Ovary (tissue), 9 donors: ENCODE results near the gene TECPR2. TPM values are rescaled to one million over a fixed set of nuclear protein-coding genes. Genes with fewer than 3 reads are reported as not detected.

Source experiments
- DNase-seq, 5 donors: peaks; one replicate each; pipeline ENCODE4 v3.0.0-alpha.2; 2019 to 2020
- H3K27ac ChIP-seq, 2 donors: fragments of 200-600 bp; one replicate each; pipeline versions ENCODE4 v1.5.1 to v1.8.0; 2019 to 2022
- H3K27me3 ChIP-seq: fragments of 200-600 bp; one replicate; pipeline ENCODE4 v1.8.0; 2022
- H3K36me3 ChIP-seq: fragments of 200-600 bp; sonication (generic); one replicate; pipeline ENCODE4 v1.5.1; 2019
- H3K4me1 ChIP-seq: one replicate; pipeline ENCODE4 v1.8.1; 2013; ENCODE audit warnings: mild to moderate bottlenecking, moderate library complexity; ENCODE audit not compliant: insufficient read depth
- H3K4me3 ChIP-seq: fragments of 200-600 bp; sonication (generic); one replicate; pipeline ENCODE4 v1.5.1; 2017
- H3K9me3 ChIP-seq, 2 donors: fragments of 200-600 bp in 1 of 2; sonication (generic) in 1 of 2; one replicate each; pipeline versions ENCODE4 v1.5.1 to v1.8.1; 2013 to 2019; ENCODE audit warnings: mild to moderate bottlenecking in 1 of 2, moderate library complexity in 1 of 2
- CTCF ChIP-seq, 3 donors: fragments of 450-650 bp in 2 of 3; fragments of 200-600 bp in 1 of 3; IDR thresholded peaks; one replicate each; pipeline versions ENCODE4 v1.5.1 to v1.8.0; 2016 to 2022; ENCODE audit warnings: antibody characterized with exemption in 3 of 3, mild to moderate bottlenecking in 1 of 3
- EP300 ChIP-seq: sonication (generic); formaldehyde crosslinking; IDR thresholded peaks from one replicate; pipeline ENCODE4 v1.6.1; 2017; ENCODE audit warnings: antibody characterized with exemption
- POLR2A ChIP-seq: fragments of 450-650 bp; IDR thresholded peaks from one replicate; pipeline ENCODE4 v1.6.1; 2017; ENCODE audit warnings: antibody characterized with exemption, mild to moderate bottlenecking, moderate library complexity
- WGBS, 3 donors: extraction: QIAGEN DNeasy Blood & Tissue Kit in 1 of 3; methylation state at CpG; one replicate each; pipeline versions ENCODE4 v1.1.5 to v1.1.7; 2013 to 2017; 5-methylcytosine and 5-hydroxymethylcytosine counted together
- intact Hi-C, 4 donors: fragments of 100-400 bp; cut with DNase I; formaldehyde crosslinking; loops; one replicate each; pipeline versions ENCODE4 v1.11.0 to v1.15.1; 2022 to 2023
- polyA plus RNA-seq, 2 donors: library from polyadenylated mRNA; stranded (reverse); fragments of 200-250 nt in 1 of 2; fragments of 350-450 nt in 1 of 2; fragmentation: Illumina TruSeq in 1 of 2; extraction: RNeasy Lipid Tissue Mini Kit (QIAGEN cat#74804) in 1 of 2; gene quantifications; one replicate each; pipeline ENCODE4 v1.2.3, GENCODE V29; 2013 to 2014
- total RNA-seq, 7 donors: library from RNA; depleted of rRNA in 2 of 7; stranded (reverse); fragments of >200 nt in 2 of 7; fragmentation: NEBNext Ultra II Directional in 3 of 7; extraction: Animal tissue kit (Norgen Biotek cat#: 25700) in 3 of 7; gene quantifications; one replicate each; pipeline versions ENCODE4 v1.1.0 to v1.2.4, GENCODE V29; 2016 to 2023
- donor health status: DM: no; HTN: no; CAD: no; lungs with moderate emphysema.
- donor health status: DM: no; HTN: no; CAD: no.
- donor health status: Bipolar disorder and iron deficiency.
- donor health status: DM: yes; HTN: yes; CAD: no.
- donor health status: DM: no; HTN: no; CAD: no.
- donor health status: DM: yes; HTN: yes; CAD: no.

TECPR2 gene
- total and polyA plus RNA-seq, 9 donors = 8.6 to 29.3 (median 25.8) TPM

GRCh38 chr14:102445066-102445465 is 82.3 kb downstream of the TECPR2 start:
- Histone ChIP-seq H3K4me3 (no peak overlapping the region), H3K9me3 (no peaks in the 10 kb centered on the region), H3K27ac (no peak overlapping the region), H3K36me3 (no peaks in the 10 kb centered on the region), H3K27me3 (no peaks in the 10 kb centered on the region), H3K4me1 (no peaks in the 10 kb centered on the region)
- intact Hi-C loops = no loop called here
- WGBS, 3 donors = 89 to 92% (median 91%) methylated on average over 7 of the region's 7 CpGs
- no peak for TF ChIP-seq EP300
- TF ChIP-seq CTCF (IDR thresholded peaks at IDR 0.05) = no peak
- TF ChIP-seq POLR2A = no peak
- DNase-seq = no peak

GRCh38 chr14:102445641-102446040 is 82.9 kb downstream of the TECPR2 start:
- TF ChIP-seq POLR2A (no peak), EP300 (no peak), CTCF (IDR thresholded peaks at IDR 0.05) (no peak)
- intact Hi-C loops = no loop called here
- H3K4me3 ChIP-seq = no peak overlapping the region
- H3K27me3 ChIP-seq = no peaks in the 10 kb centered on the region
- H3K9me3 ChIP-seq = no peaks in the 10 kb centered on the region
- DNase-seq = no peak
- 92 to 94% (median 93%) methylated on average over 15 of the region's 15 CpGs for WGBS, 3 donors
- no peak overlapping the region for H3K27ac ChIP-seq
- no peaks in the 10 kb centered on the region for H3K36me3 ChIP-seq
- no peaks in the 10 kb centered on the region for H3K4me1 ChIP-seq

- intact Hi-C loops = no loop called here
- H3K36me3 ChIP-seq = no peaks in the 10 kb centered on the region
- H3K4me1 ChIP-seq = no peaks in the 10 kb centered on the region
- DNase-seq = no peak
- no peak for TF ChIP-seq EP300
- no peak for TF ChIP-seq POLR2A
- TF ChIP-seq CTCF (IDR thresholded peaks at IDR 0.05) = no peak
- H3K27ac ChIP-seq = no peak overlapping the region
- no peaks in the 10 kb centered on the region for H3K9me3 ChIP-seq
- H3K4me3 ChIP-seq = no peak overlapping the region
- no peaks in the 10 kb centered on the region for H3K27me3 ChIP-seq
- 86 to 87% (median 87%) methylated on average over 17 of the region's 17 CpGs for WGBS, 3 donors
Measured at GRCh38 chr14:102450206-102451063, 87.7 kb downstream of the TECPR2 start.

GRCh38 chr14:102451064-102451352 is 88.3 kb downstream of the TECPR2 start:
- Histone ChIP-seq H3K27ac (no peak overlapping the region), H3K9me3 (no peaks in the 10 kb centered on the region), H3K4me3 (no peak overlapping the region), H3K36me3 (no peaks in the 10 kb centered on the region), H3K4me1 (no peaks in the 10 kb centered on the region), H3K27me3 (no peaks in the 10 kb centered on the region)
- 91 to 95% (median 93%) methylated on average over 10 of the region's 10 CpGs for WGBS, 3 donors
- intact Hi-C loops = no loop called here
- TF ChIP-seq POLR2A = no peak
- no peak for TF ChIP-seq CTCF (IDR thresholded peaks at IDR 0.05)
- no peak for TF ChIP-seq EP300
- no peak for DNase-seq
